Posterior cingulate gyrus (tissue), 11 donors: ENCODE measurements around the gene DGUOK.
A peak's percentile ranks its signal among the peaks of the same experiment; 100 is the strongest.

Experiments
- DNase-seq, 10 donors: peaks; one replicate each; pipeline versions ENCODE4 v3.0.0 to v3.0.0-alpha.2; 2020 to 2021; ENCODE audit warnings: mixed read lengths in 3 of 10
- intact Hi-C: fragments of 100-400 bp; cut with DNase I; formaldehyde crosslinking; loops from one replicate; pipeline ENCODE4 v1.15.1; 2023

The DGUOK gene

DNA sequence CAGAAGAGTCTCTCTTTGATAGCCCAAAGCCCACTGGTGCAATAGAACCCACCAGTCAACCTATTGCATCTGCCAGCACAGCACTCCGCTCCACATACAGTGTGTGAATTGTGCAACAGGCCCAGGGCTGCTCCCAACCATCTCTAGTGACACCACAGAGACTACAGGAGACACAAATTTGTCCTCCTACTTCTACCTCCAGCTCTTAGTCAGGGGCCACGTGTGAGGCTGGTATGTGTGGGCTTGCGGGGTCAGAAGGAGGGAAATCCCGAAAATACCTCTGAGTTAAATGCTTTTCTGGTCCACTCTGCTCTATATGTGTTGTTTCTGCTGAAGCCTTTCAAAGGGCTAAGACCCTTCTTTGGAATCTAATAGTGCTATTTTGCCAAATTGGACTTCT is 18.0 kb downstream of the DGUOK start:
- intact Hi-C loops, result no loop called here
- no peak for DNase-seq

DNA sequence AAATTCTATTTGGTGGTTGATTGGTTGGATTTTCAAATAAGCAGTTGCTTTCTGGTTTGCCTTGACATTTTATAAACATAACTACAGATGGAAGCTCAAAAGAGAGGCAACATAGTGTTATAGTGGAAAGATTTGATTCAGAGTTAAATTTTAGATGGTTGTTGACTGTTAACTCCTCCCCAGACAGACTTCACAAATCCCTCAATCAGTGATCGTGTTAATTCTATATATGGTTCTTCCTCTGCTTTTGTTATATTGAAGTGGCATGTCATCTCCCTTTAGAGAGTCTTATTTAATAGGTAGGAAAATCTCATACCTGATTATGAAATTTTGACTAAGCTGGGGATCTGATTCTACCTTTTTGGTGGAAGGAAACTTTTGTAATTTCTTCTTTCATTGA is 19.5 kb downstream of the DGUOK start:
- intact Hi-C loops, result no loop called here

DNA sequence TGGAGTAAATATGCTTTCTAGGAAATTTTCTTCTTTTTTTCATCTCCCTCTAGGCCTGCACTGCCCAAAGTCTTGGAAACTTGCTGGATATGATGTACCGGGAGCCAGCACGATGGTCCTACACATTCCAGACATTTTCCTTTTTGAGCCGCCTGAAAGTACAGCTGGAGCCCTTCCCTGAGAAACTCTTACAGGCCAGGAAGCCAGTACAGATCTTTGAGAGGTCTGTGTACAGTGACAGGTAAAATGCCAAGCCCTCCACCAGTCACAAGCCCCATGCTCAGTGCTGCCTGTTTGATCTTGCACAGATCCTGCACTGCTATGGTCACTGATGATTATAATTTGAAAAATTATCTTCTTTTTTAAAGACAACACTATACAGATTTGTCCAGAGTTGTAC is 20.0 kb downstream of the DGUOK start:
- intact Hi-C loops, result no loop called here
- DNase-seq, result no peak

More for the DNA sequence above, 19.5 kb downstream of the DGUOK start:
- no peak for DNase-seq

DNA sequence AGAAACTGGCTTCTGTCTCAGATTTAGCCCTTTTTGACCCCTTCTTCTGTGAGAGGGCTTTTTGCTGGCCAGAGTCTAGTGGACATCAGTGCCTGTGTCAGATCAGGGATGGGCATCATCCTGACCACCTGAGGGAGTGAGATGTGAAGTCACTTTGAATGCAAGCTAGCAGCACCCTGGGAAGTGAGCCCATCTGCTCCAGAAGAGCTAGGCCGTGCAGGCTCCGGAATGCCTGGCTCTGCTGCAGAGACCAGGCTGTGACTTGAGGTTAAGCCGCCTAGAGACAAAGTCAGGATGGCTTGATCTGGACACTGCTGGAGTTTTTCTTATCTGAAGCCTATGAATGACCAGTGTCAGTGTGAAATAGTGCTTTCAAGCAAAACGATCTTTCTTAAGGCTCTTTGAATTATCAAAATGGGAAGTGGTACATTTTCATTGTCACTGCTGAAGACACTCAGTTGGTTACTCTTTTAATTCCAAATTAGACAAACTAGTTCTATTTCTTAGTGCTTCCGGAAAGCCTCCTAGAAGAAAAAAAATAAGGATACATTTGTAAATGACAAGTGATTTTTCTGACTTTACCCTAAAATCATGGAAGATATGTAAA is 20.8 kb downstream of the DGUOK start:
- no peak for DNase-seq
- intact Hi-C loops, result no loop called here

DNA sequence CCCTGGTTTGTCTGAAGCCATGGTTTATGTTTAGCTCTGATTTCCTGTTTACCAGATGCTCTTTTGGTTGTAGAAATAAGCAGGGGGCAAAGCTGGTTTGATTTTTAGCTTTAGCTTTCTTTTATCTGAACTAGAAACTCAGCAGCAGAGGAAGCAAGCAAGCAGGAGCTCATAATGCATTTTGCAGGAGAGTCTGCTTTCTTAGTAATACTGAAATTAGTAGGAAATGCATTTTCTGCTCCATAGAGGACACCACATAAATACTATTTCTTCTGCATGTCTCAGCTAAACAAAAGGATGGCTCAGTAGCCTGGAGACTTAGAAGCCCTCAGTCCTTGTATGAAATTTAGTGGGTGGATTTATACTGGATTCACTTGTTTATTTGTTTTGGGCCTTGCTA is 23.1 kb downstream of the DGUOK start:
- intact Hi-C loops, result no loop called here
- DNase-seq, result no peak

DNA sequence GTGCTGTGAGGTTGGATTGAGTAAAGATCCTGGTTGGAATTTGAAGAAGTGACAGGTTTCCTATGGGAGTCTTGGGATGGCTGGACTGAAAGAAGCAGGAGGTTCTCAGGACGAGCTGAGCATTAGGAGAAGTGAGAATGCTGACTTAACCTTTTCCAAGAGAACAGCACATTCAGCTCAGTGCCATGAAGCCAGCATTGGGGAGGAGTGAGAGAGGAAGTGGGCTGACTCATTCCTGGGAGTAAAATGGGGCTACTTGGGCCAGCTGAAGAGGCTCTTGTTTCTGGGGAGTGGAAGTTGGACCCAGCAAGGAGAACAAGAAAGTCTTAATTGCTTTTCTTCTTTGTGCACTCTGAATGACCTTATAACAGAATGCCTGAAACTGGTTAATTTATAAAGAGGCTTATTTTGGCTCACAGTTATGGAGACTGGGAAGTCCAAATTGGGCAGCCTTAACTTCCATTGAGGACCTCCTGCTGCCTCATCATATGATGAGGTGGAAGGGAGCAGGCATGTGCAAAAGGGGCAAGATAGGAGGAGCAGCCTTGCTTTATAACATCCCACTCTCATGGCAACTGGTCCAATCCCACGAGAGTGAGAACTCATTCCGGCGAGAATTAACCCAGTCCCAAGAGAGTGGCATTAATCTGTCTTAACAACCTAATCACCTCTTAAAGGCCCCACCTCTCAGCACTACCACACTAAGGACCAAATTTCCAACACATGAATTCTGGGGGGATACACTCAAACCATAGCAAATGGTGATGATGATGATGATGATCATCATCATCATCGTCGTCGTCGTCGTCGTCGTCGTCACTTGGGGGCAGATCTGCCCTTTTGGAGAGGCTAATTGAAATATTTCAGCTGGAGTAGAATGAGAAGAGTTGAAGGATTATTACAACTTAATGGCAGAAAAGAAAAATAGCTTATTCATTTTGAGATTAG is 26.1 kb downstream of the DGUOK start:
- DNase-seq, result no peak
- intact Hi-C loops, result no loop called here

DNA sequence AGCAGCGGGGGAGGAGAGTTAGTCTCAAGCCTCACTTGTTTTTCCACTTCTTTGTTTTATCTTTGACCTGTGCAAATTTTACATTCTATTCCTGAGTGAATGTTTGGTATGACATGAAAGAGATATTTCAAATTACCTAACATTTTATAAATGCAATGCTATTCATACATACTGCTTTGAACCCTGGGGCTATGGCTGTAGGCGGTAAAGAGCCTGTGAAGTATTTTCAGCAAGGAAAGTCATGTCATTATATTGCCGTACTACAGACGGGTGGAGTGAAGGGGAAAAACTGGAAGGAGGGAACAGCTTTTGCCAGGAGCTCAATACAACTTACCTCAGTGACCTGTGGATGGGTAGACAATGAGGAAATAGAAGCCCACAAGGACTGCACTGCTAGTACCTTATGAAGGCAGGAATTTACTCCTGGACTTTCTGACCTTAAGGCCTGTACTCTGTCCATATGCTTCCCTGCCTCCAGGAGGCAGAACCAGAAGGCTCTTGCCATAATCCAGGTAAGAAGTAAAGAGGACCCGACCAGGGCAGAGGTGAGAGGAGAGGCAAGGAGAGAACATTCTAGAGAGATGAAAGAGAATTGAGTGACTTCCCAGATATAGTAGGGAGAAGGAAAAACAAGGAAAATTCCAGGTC is 29.7 kb downstream of the DGUOK start:
- DNase-seq, result no peak
- intact Hi-C loops, result no loop called here

DNA sequence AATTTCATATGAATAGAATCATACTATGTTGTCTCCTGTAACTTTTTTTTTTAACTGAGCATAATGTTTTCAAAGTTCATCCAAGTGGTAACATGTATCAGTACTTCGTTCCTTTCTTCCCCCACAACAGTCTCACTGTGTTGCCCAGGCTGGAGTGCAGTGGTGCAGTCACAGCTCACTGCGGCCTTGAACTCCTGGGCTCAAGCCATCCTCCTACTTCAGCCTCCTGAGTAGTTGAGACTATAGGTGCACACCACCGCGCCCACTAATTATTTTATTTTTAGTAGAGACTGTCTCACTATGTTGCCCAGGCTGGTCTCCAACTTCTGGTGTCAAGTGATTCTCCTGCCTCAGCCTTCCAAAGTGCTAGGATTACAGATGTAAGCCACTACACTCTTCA is 34.6 kb downstream of the DGUOK start:
- intact Hi-C loops, result no loop called here
- DNase-seq, result no peak

DNA sequence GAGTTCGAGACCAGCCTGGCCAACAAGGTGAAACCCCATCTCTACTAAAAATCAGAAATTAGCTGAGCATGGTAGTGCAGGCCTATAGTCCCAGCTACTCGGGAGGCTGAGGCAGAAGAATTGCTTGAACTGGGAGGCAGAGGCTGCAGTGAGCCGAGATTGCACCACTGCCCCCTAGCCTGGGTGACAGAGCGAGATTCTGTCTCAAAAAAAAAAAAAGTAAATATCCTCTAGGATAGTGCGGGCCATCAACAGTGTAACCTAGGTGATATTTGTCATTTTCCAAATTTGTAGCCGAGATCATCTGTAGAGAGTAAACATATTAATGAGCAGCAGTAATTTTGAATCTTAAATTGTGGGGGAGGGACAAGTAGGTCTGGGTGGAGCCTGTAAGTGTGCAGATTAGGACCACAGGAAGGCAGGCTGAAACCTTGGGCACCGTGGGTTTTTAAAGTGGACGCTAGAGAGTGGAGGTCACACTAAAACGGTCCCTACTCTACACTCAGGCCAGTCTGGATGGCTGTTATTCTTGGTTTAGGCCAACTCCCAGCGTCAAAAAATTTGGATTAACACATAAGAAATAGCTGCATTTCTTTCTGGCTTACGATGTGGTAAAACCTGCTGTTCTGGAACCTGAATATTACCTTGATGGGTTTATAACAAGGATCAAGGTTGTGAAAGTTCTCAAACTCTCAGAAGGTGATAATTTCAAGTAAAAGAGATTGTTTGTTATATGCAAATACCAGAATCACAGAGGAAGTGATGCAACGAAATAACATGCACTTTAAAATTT is 35.3 kb downstream of the DGUOK start:
- no peak for DNase-seq
- intact Hi-C loops, result no loop called here

DNA sequence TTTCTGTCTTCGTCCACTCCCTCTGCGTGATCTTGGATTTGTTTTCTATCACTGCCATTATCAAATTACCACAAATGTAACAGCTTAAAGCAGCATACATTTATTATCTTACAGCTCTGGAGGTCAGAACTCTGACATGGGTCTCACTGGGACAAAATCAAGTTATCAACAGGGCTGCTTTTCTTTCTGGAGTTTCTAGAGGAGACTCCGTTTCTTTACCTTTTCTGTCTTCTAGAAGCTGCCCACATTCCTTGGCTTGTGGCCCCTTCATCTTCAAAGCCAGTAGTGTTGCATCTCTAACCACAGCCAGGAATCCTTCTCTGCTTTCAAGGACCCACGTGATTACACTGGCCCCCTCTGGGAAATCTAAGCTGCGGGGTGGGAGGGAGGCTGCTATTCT is 36.1 kb downstream of the DGUOK start:
- DNase-seq, result no peak
- intact Hi-C loops, result no loop called here

DNA sequence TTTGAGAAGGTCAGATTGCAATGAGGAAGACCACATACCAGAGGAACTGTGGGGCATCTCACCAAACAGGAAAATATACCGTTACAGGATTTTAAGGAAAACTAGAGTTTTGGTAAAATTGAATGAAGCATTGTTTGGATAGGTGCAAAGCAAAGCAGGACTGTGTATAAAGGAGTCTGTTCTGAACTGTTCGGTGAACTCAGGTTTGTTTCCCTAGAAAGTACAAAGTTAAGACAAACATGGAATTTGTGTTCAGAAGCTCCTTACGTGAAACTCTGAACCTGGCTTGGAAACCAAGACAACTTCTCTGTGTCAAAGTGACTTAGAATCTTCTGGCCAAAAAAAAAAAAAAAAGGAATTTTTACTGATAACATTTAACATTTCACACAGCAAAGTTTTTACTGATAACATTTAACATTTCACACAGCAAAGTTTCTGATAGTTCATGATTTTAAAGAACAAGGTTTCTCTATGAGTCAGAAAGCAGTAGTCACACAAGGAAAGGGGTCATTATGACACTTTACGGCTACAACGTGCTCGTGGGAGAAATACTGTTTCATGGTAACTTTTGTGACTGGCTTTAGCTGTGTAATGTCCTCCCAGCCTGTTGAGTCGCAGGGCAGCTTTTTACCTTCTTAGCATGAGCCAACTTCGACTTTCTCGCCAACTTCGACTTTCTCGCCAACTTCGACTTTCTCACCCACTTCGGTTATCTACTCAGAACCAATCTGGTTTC is 36.9 kb downstream of the DGUOK start:
- no peak for DNase-seq

DNA sequence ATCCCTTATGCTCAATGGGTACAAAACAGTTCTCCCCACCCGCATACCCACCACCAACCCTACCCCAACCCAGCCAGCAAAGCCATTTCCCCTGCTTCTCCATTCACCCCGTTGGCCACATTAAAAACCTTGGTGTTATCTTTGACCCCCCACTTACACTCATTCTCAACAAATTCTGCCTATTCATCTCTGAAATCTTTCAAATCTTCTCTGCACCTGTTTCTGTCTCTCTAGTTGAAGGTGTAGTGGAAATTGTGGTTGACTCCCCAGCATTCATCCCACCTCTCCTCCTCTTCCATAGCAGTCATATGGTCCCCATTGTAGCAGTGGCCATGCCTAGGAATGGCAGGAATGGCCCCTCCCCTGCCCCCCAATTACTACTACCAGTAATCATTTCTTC is 37.5 kb downstream of the DGUOK start:
- intact Hi-C loops, result no loop called here
- no peak for DNase-seq

More for the DNA sequence above, 36.9 kb downstream of the DGUOK start:
- intact Hi-C loops, result no loop called here

DNA sequence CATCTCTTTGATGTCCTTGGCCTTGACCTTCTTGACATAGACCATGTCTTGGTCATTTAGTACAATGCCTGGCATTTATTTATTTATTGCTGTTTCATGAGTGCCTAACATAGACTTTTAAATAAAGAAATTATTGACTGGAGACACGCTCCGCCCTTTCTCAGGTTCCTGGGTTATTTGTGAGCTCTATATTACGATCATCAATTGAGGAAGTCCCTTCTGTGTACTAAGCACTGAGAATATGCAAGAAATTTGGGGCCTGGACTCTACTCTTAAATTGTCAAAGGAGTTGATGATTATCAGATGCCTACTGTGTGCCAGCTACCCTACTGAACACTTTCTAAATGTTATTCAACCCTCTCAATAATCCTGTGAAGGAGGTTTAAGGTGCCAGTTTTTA is 38.4 kb downstream of the DGUOK start:
- intact Hi-C loops, result no loop called here
- DNase-seq, result no peak

DNA sequence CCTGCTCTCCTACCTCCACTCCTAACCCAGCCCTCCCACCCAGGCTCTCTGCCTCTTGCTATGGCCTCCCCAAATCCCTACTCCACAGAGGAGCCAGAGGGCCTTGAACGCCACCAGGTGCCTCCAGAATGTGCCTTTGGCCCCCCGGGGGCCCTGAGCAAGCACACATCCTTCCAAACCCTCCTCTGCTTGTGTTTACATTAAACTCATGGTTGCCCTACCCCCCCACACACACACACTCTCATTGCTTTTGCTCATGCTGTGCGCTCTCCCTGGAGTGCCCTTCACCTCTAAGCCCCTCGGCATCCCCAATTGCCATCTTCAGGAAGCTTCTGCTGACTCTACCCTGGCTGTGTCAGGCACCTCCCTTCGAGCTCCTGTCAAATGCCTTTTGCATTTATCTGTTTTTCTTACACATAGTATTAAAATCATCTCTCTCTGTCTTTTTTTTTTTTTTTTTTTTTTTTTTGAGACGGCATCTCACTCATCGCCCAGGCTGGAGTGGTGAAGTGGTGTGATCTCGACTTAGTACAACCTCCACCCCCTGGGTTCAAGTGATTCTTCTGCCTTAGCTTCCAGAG is 41.8 kb downstream of the DGUOK start:
- intact Hi-C loops, result no loop called here
- no peak for DNase-seq

DNA sequence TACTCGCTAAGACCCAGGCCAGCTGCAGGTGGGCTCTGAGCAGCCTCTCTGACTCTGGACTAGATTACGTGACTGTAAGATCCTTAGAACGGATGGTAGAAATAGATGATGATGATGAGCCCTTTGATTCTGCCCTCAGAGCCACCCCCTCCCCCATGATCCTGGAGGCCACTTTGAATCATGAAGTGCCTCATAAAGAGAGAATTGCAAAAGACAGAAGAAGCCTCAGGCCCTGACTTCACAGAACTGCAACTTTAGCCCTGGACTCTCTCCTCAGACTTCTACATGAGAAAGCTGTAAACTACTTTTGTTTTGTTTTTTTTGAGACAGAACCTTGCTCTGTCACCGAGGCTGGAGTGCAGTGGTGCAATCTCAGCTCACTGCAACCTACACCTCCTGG is 42.7 kb downstream of the DGUOK start:
- DNase-seq, result no peak
- intact Hi-C loops, result no loop called here

DNA sequence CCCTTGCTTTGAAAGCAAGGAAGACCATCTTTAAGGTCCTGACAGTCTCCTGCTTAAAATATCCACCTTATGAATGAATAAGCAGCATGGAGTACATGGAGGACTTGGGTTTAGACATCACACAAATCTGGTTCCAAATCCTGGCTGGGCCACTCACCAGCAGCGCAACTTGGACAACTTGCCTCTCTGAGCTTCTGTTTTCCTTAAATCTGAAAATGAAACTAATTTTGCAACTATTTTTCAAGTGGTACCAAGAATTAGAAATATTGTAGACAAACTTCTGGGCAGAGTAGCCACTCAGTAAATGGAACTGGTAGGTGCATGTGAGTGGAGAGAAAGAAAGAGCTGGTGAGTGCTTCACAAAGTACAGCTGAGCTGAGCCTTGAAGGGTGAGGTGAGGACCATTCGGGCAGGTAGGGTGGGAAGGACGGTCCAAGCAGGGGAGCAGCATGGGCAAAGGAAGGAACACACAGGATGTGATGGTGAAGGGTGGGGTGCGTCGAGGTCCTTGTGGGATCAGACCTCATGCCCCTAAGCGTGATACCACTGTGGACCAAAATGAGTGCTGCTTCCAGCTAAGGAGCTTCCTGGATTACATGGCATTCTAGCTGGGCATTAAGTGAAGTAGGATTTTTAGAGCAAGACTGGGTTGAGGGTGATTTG is 43.6 kb downstream of the DGUOK start:
- no peak for DNase-seq
- intact Hi-C loops, result no loop called here

DNA sequence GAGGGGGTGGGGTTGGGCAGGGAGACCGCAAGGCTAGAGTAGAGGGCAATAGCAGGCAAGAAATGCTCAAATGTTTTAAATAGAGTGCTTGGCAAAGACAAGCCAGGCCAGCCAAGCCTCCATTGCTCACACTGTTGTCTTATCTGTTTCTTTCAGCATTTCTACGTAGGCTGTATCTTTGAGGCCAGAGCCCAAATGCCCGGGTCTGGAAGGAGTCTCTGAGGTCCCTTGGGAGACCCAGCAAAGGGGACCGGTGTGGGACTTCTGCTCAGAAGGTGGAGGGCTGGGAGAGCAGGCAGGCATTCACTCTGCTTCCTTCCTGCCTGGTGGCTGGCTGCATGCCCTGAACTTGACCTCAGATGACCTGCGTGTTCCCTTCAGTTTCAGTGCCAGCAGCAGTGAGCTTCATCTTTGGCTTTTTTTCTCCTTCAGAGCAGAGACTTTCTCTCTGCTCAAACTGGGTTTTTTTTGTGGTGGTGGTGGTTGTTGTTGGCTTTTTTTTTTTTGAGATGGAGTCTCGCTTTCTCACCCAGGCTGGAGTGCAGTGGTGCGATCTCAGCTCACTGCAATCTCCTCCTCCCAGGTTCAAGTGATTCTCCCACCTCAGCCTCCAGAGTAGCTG is 44.3 kb downstream of the DGUOK start:
- DNase-seq, result peak in 6 of 10 donors; percentile 40 to 86 (median 50)
- intact Hi-C loops, result no loop called here

DNA sequence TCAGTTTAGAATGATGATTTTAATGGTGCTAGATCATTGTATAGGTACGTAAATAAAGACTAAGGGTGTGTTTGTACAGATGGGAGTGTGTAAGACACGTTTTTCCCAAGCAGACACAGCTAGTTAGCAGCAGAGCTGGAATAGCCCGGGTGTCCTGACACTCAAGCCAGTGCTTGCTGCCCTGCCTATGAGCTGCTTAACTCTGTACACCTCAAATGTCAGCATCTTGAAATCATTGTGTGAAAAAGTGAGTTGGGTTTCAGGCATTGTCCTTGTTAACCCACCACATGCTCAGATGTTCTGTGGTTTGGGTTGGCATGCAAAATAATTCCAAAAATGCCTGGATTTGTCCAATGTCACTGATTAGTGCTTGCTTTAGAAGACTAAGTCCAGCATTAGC is 45.0 kb downstream of the DGUOK start:
- intact Hi-C loops, result no loop called here
- no peak for DNase-seq

DNA sequence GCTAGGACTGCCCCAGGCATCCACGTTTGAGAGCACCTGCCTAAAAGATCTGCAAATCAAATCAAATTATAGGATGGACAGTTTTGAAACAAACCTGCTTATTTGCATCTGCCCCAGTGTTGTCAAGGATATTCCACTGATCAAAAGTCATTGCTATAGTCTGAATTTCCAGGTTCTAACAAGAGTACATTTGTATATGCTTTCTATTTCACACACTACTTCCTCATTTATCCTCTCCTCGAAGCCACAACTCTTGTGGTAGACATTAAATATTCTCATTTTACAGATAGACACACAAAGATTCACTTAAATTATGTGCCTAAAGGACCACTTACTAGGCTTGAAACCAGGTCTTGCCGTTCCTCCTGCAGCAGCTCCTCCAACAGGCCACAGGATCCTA is 46.2 kb downstream of the DGUOK start:
- no peak for DNase-seq
- intact Hi-C loops, result no loop called here
